CD8-positive, alpha-beta memory T cell (primary cell): ENCODE measurements around the gene DOK6. TPM values are rescaled to one million over a fixed set of nuclear protein-coding genes. Genes with fewer than 3 reads are reported as not detected.

Source experiments
- CTCF ChIA-PET: fragments of 350-600 bp; sonication (Branson Sonifier 250); formaldehyde crosslinking; loops from one replicate; lab custom pipeline; 2021; ENCODE audit warnings: antibody characterized with exemption; lab: Charles Lee
- POLR2A ChIA-PET: fragments of 350-600 bp; sonication (Branson Sonifier 250); formaldehyde crosslinking; loops from one replicate; lab custom pipeline; 2021; ENCODE audit warnings: antibody characterized with exemption; lab: Charles Lee
- DNase-seq, 5 donors: peaks; one replicate each; pipeline versions ENCODE4 v3.0.0 to v3.0.0-alpha.2; 2020 to 2022; ENCODE audit warnings: mixed read lengths in 1 of 5
- H3K27ac ChIP-seq: one replicate; pipeline ENCODE4 v1.7.0; 2013; ENCODE audit warnings: low read depth, mild to moderate bottlenecking, low read length, moderate library complexity
- H3K27me3 ChIP-seq: 2 replicates; pipeline ENCODE4 v1.7.0; 2013; ENCODE audit warnings: low read length, mild to moderate bottlenecking; ENCODE audit not compliant: insufficient read depth, poor library complexity, severe bottlenecking
- H3K36me3 ChIP-seq: 2 replicates; pipeline ENCODE4 v1.7.0; 2013; ENCODE audit warnings: mild to moderate bottlenecking, low read length, moderate library complexity; ENCODE audit not compliant: insufficient read depth
- H3K4me1 ChIP-seq: 2 replicates; pipeline ENCODE4 v1.7.0; 2013; ENCODE audit warnings: mild to moderate bottlenecking, low read length, moderate library complexity; ENCODE audit not compliant: insufficient read depth
- H3K4me3 ChIP-seq: 2 replicates; pipeline ENCODE4 v1.7.0; 2013; ENCODE audit warnings: mild to moderate bottlenecking, low read length
- H3K9me3 ChIP-seq: 2 replicates; pipeline ENCODE4 v1.7.0; 2013; ENCODE audit warnings: mild to moderate bottlenecking, low read length
- H3K27ac Mint-ChIP-seq, 8 donors: one replicate each; pipeline ENCODE4 v1.8.0; 2020 to 2021; ENCODE audit warnings: mixed read lengths in 8 of 8, mild to moderate bottlenecking in 6 of 8, inconsistent platforms in 3 of 8, moderate library complexity in 3 of 8
- H3K27me3 Mint-ChIP-seq, 2 donors: one replicate each; pipeline ENCODE4 v1.8.0; 2020 to 2021; ENCODE audit warnings: mixed read lengths in 2 of 2, mild to moderate bottlenecking in 1 of 2, moderate library complexity in 1 of 2
- H3K36me3 Mint-ChIP-seq, 3 donors: one replicate each; pipeline ENCODE4 v1.8.0; 2020 to 2021; ENCODE audit warnings: mixed read lengths in 3 of 3, inconsistent platforms in 1 of 3, mild to moderate bottlenecking in 1 of 3
- H3K4me1 Mint-ChIP-seq, 3 donors: one replicate each; pipeline ENCODE4 v1.8.0; 2020 to 2021; ENCODE audit warnings: mixed read lengths in 3 of 3, inconsistent platforms in 1 of 3, mild to moderate bottlenecking in 1 of 3
- H3K4me3 Mint-ChIP-seq, 7 donors: one replicate each; pipeline ENCODE4 v1.8.0; 2020 to 2021; ENCODE audit warnings: mixed read lengths in 7 of 7, mild to moderate bottlenecking in 6 of 7, moderate library complexity in 4 of 7, inconsistent platforms in 2 of 7
- H3K9me3 Mint-ChIP-seq, 5 donors: one replicate each; pipeline ENCODE4 v1.8.0; 2020 to 2022; ENCODE audit warnings: mixed read lengths in 5 of 5, mild to moderate bottlenecking in 3 of 5, moderate library complexity in 2 of 5, inconsistent platforms in 1 of 5
- polyA plus RNA-seq: library from polyadenylated mRNA; unstranded; fragments of 300-500 nt; fragmentation: Illumina TruSeq; gene quantifications from one replicate; pipeline ENCODE4 v1.2.3, GENCODE V29; 2021
- total RNA-seq, 2 experiments: library from RNA; stranded (reverse); gene quantifications; one replicate each; pipeline ENCODE4 v1.2.3, GENCODE V29; 2021

Gene DOK6
- total and polyA plus RNA-seq, 3 experiments from 2014 or later: 0.13 TPM; not detected in 2

GRCh38 chr18:69697689-69698088 lies 297.0 kb downstream of the DOK6 start:
- Histone ChIP-seq H3K9me3 (no peaks in the 10 kb centered on the region), H3K4me3 (no peak overlapping the region), H3K4me1 (no peaks in the 10 kb centered on the region), H3K27ac (no peak overlapping the region), H3K27me3 (no peaks in the 10 kb centered on the region), H3K36me3 (no peaks in the 10 kb centered on the region)
- Mint-ChIP-seq H3K27ac (no peak overlapping the region), H3K9me3 (no peaks in the 10 kb centered on the region), H3K4me1 (peaks cover 0 to 8% (median 0%) of the 10 kb centered on the region in 3 donors), H3K27me3 (peaks cover 0 to 4% of the 10 kb centered on the region in 2 donors), H3K36me3 (no peaks in the 10 kb centered on the region), H3K4me3 (no peak overlapping the region)
- ChIA-PET CTCF (no interaction called here), POLR2A (no interaction called here)
- DNase-seq: no peak

- ChIA-PET POLR2A (no interaction called here), CTCF (no interaction called here)
- Mint-ChIP-seq H3K36me3 (peaks cover 0 to 5% (median 0%) of the 10 kb centered on the region in 3 donors), H3K9me3 (no peaks in the 10 kb centered on the region), H3K4me1 (peaks cover 0 to 8% (median 0%) of the 10 kb centered on the region in 3 donors), H3K27ac (no peak overlapping the region), H3K27me3 (peaks cover 0 to 4% of the 10 kb centered on the region in 2 donors), H3K4me3 (no peak overlapping the region)
- no peaks in the 10 kb centered on the region for H3K36me3 ChIP-seq
- DNase-seq: no peak
- no peak overlapping the region for H3K4me3 ChIP-seq
- H3K27ac ChIP-seq: no peak overlapping the region
- H3K9me3 ChIP-seq: no peaks in the 10 kb centered on the region
- H3K27me3 ChIP-seq: no peaks in the 10 kb centered on the region
- no peaks in the 10 kb centered on the region for H3K4me1 ChIP-seq
Measured at GRCh38 chr18:69701305-69701704, 300.6 kb downstream of the DOK6 start.

- POLR2A ChIA-PET: no interaction called here
Measured at GRCh38 chr18:69703461-69703860, 302.8 kb downstream of the DOK6 start.

DNA sequence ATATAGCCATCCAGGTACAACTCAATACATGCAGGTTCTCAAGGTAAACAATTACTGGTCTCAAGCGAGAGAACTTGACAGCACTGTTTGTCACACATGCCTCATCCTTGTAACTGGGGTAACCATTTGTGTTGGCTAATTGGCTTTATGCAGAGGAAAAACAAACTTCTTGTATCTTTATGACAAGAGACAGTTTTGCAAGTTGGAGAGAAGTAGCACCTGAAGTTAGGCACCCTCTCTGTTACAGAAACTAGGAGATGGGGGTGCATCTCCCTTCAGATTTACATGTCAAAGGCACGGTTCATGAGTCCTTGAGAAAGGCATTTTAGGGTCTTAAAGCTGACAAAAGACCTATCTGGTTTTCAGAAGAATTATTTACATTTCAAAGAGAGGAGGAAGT lies 305.3 kb downstream of the DOK6 start:
- ChIA-PET CTCF (no interaction called here), POLR2A (no interaction called here)
- Mint-ChIP-seq H3K36me3 (peaks cover 0 to 8% (median 0%) of the 10 kb centered on the region in 3 donors), H3K9me3 (no peaks in the 10 kb centered on the region), H3K27ac (no peak overlapping the region), H3K4me3 (no peak overlapping the region), H3K4me1 (no peaks in the 10 kb centered on the region), H3K27me3 (peaks cover 0 to 2% of the 10 kb centered on the region in 2 donors)
- no peaks in the 10 kb centered on the region for H3K27me3 ChIP-seq
- no peak overlapping the region for H3K4me3 ChIP-seq
- H3K9me3 ChIP-seq: no peaks in the 10 kb centered on the region
- H3K36me3 ChIP-seq: no peaks in the 10 kb centered on the region
- H3K27ac ChIP-seq: no peak overlapping the region
- no peaks in the 10 kb centered on the region for H3K4me1 ChIP-seq
- no peak for DNase-seq

More at GRCh38 chr18:69703461-69703860, 302.8 kb downstream of the DOK6 start:
- no peaks in the 10 kb centered on the region for H3K9me3 Mint-ChIP-seq
- H3K27ac Mint-ChIP-seq: no peak overlapping the region
- Histone ChIP-seq H3K27me3 (no peaks in the 10 kb centered on the region), H3K4me1 (no peaks in the 10 kb centered on the region), H3K9me3 (no peaks in the 10 kb centered on the region), H3K27ac (no peak overlapping the region), H3K4me3 (no peak overlapping the region), H3K36me3 (no peaks in the 10 kb centered on the region)
- peaks cover 0 to 4% of the 10 kb centered on the region in 2 donors for H3K27me3 Mint-ChIP-seq
- peaks cover 0 to 8% (median 0%) of the 10 kb centered on the region in 3 donors for H3K36me3 Mint-ChIP-seq
- H3K4me3 Mint-ChIP-seq: no peak overlapping the region
- CTCF ChIA-PET: no interaction called here
- H3K4me1 Mint-ChIP-seq: peaks cover 0 to under 1% (median 0%) of the 10 kb centered on the region in 3 donors
- no peak for DNase-seq

DNA sequence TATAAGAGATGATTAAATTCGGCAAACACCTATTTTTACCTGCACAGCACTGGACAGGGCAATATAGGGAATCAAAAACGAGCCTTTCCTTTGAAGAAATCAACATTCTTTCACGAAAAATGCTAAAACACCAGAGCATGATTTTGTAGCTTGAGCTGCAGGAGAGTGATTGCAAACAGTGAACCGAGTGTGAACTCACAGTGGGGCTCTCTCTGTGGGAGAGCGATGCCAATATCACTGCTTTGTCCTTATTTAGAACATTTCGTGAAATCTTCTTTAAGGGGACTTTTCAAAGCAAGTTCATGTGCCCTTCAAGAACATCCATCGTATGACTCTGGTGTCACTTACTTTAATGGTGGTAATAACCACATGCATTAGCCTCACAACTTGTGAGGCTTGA lies 308.2 kb downstream of the DOK6 start:
- no peaks in the 10 kb centered on the region for H3K4me1 Mint-ChIP-seq
- no peaks in the 10 kb centered on the region for H3K36me3 ChIP-seq
- no peak overlapping the region for H3K4me3 Mint-ChIP-seq
- H3K27ac ChIP-seq: no peak overlapping the region
- ChIA-PET CTCF (no interaction called here), POLR2A (no interaction called here)
- H3K27ac Mint-ChIP-seq: no peak overlapping the region
- no peak for DNase-seq
- H3K9me3 Mint-ChIP-seq: no peaks in the 10 kb centered on the region
- peaks cover 0 to 8% (median 0%) of the 10 kb centered on the region in 3 donors for H3K36me3 Mint-ChIP-seq
- no peaks in the 10 kb centered on the region for H3K27me3 ChIP-seq
- no peaks in the 10 kb centered on the region for H3K4me1 ChIP-seq
- H3K27me3 Mint-ChIP-seq: peaks cover 0 to under 1% of the 10 kb centered on the region in 2 donors
- H3K9me3 ChIP-seq: no peaks in the 10 kb centered on the region
- no peak overlapping the region for H3K4me3 ChIP-seq

- no peaks in the 10 kb centered on the region for H3K36me3 ChIP-seq
- no peak overlapping the region for H3K4me3 ChIP-seq
- Mint-ChIP-seq H3K27me3 (no peaks in the 10 kb centered on the region), H3K4me3 (no peak overlapping the region), H3K4me1 (no peaks in the 10 kb centered on the region), H3K27ac (no peak overlapping the region), H3K36me3 (peaks cover 2 to 21% (median 4%) of the 10 kb centered on the region in 3 donors), H3K9me3 (peaks cover 20 to 29% (median 21%) of the 10 kb centered on the region in 5 donors)
- H3K27ac ChIP-seq: no peak overlapping the region
- POLR2A ChIA-PET: no interaction called here
- peaks cover 7% of the 10 kb centered on the region for H3K9me3 ChIP-seq
- no peak for DNase-seq
- CTCF ChIA-PET: no interaction called here
- H3K4me1 ChIP-seq: no peaks in the 10 kb centered on the region
- H3K27me3 ChIP-seq: no peaks in the 10 kb centered on the region
Measured at GRCh38 chr18:69715191-69715795, 314.6 kb downstream of the DOK6 start.

GRCh38 chr18:69717586-69717985 lies 316.9 kb downstream of the DOK6 start:
- no peak for DNase-seq
- ChIA-PET POLR2A (no interaction called here), CTCF (no interaction called here)
- no peaks in the 10 kb centered on the region for H3K27me3 ChIP-seq
- no peak overlapping the region for H3K4me3 ChIP-seq
- H3K27ac ChIP-seq: no peak overlapping the region
- H3K9me3 Mint-ChIP-seq: peaks cover 20 to 33% (median 26%) of the 10 kb centered on the region in 5 donors
- no peak overlapping the region for H3K27ac Mint-ChIP-seq
- H3K4me3 Mint-ChIP-seq: no peak overlapping the region
- H3K36me3 ChIP-seq: no peaks in the 10 kb centered on the region
- H3K36me3 Mint-ChIP-seq: peaks cover 3 to 21% (median 4%) of the 10 kb centered on the region in 3 donors
- no peaks in the 10 kb centered on the region for H3K4me1 Mint-ChIP-seq
- H3K4me1 ChIP-seq: no peaks in the 10 kb centered on the region
- peaks cover 7% of the 10 kb centered on the region for H3K9me3 ChIP-seq
- no peaks in the 10 kb centered on the region for H3K27me3 Mint-ChIP-seq

GRCh38 chr18:69718912-69719547 lies 318.3 kb downstream of the DOK6 start:
- Histone ChIP-seq H3K27ac (no peak overlapping the region), H3K4me3 (no peak overlapping the region), H3K36me3 (no peaks in the 10 kb centered on the region), H3K4me1 (no peaks in the 10 kb centered on the region), H3K9me3 (peaks cover 7% of the 10 kb centered on the region), H3K27me3 (no peaks in the 10 kb centered on the region)
- DNase-seq: no peak
- H3K27me3 Mint-ChIP-seq: no peaks in the 10 kb centered on the region
- peaks cover 3 to 21% (median 4%) of the 10 kb centered on the region in 3 donors for H3K36me3 Mint-ChIP-seq
- H3K27ac Mint-ChIP-seq: peak overlapping the region in 1 of 8 donors; percentile 30
- ChIA-PET POLR2A (no interaction called here), CTCF (no interaction called here)
- no peak overlapping the region for H3K4me3 Mint-ChIP-seq
- peaks cover 0 to 11% (median 7%) of the 10 kb centered on the region in 3 donors for H3K4me1 Mint-ChIP-seq
- peaks cover 20 to 33% (median 26%) of the 10 kb centered on the region in 5 donors for H3K9me3 Mint-ChIP-seq
